HUES48 (cell line): Measurements from ENCODE around the gene PRAMEF4.
"Not testable (repeated sequence)": the region's sequence is repeated elsewhere in the genome, so short reads cannot be mapped to it uniquely, and the experiment has no call there.

Experiments
- H3K27ac ChIP-seq: one replicate; pipeline ENCODE4 v1.7.0; 2013; ENCODE audit warnings: low read depth, low read length, inconsistent platforms
- H3K27me3 ChIP-seq: 2 replicates; pipeline ENCODE4 v1.6.1; 2013; ENCODE audit warnings: mild to moderate bottlenecking, low read length; ENCODE audit not compliant: control insufficient read depth, insufficient read depth
- H3K36me3 ChIP-seq: 2 replicates; pipeline ENCODE4 v1.6.1; 2013; ENCODE audit warnings: low read length; ENCODE audit not compliant: control insufficient read depth, insufficient read depth
- H3K4me1 ChIP-seq: 2 replicates; pipeline ENCODE4 v1.6.1; 2013; ENCODE audit warnings: mild to moderate bottlenecking, low read length; ENCODE audit not compliant: control insufficient read depth, insufficient read depth
- H3K4me3 ChIP-seq: 2 replicates; pipeline ENCODE4 v1.5.1; 2013; ENCODE audit warnings: mild to moderate bottlenecking, low read depth, low read length
- H3K9ac ChIP-seq: 2 replicates; pipeline ENCODE4 v1.6.1; 2013; ENCODE audit warnings: mild to moderate bottlenecking, low read depth, low read length, moderate library complexity
- H3K9me3 ChIP-seq: 2 replicates; pipeline ENCODE4 v1.6.1; 2013; ENCODE audit warnings: low read length; ENCODE audit not compliant: control insufficient read depth, insufficient read depth

The PRAMEF4 gene

DNA sequence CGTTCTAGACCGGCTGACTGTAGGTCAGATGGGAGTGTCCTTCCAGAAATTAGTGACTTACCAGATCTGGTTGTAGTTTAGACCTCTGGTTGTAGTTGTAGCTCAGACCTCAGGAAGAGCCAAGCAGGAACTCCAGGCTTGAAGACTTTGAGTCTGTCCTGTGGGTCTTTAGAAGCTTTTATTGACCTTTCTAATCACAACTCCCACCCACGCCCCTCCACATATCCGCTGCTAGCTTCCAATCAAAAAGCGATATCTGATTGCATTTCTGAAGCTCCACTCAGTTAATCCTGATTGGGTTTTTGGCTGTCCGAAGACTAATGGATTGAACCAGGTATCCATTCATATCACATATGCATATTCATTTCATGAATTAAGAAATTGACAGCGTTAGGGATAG is 37.4 kb downstream of the PRAMEF4 start, which contains the start of gene HNRNPCL1:
TSS of gene HNRNPCL1 (minus strand) at position 101 of the 400 bp plus-strand sequence. CDS start 431 bp downstream, outside the sequence.
- not testable (repeated sequence) for H3K4me3 ChIP-seq, H3K9ac ChIP-seq, H3K4me1 ChIP-seq, H3K36me3 ChIP-seq, H3K27me3 ChIP-seq, H3K27ac ChIP-seq
- peaks cover 49% of the 10 kb centered on the region for H3K9me3 ChIP-seq

DNA sequence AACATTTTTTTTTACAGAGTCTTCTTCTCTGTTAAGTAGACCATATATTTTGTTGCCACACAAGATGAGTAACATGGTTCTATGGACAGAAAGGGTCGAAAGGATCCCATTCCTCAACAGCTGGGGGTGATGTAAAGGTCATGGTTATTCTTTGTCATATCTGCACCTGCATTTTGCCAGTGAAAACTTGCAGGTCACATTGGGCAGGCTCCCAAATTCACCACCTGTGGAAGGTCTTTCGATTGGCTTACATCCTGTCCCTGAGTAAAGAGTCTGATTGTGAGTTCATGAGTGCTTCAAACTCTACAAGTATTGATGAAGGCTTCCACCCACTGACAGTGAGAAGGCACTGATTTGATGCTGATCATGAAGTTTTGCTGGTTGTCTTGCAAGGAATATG is 52.8 kb downstream of the PRAMEF4 start:
- not testable (repeated sequence) for H3K27ac ChIP-seq, H3K36me3 ChIP-seq, H3K4me3 ChIP-seq, H3K4me1 ChIP-seq, H3K9ac ChIP-seq, H3K27me3 ChIP-seq
- H3K9me3 ChIP-seq, result peaks cover 26% of the 10 kb centered on the region

DNA sequence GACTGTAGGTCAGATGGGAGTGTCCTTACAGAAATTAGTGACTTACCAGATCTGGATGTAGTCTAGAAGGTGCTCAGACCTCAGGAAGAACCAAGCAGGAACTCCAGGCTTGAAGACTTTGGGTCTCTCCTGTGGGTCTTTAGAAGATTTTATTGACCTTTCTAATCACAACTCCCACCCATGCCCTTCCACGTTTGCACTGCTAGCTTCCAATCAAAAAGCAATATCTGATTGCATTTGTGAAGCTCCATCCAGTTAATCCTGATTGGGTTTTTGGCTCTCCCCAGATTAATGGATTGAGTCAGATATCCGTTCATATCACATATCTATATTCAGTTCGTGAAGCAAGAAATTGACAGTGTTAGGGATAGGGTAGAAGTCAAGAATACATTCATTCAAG is 54.7 kb downstream of the PRAMEF4 start, which contains the start of gene PRAMEF11:
TSS of gene PRAMEF11 (minus strand) at position 101 of the 400 bp plus-strand sequence. CDS start 2,621 bp downstream, outside the sequence.
- not testable (repeated sequence) for H3K9ac ChIP-seq, H3K27ac ChIP-seq, H3K4me1 ChIP-seq

More for the DNA sequence above, 54.7 kb downstream of the PRAMEF4 start, which contains the start of gene PRAMEF11:
- H3K36me3 ChIP-seq, H3K4me3 ChIP-seq, H3K27me3 ChIP-seq: not testable (repeated sequence)
- peaks cover 15% of the 10 kb centered on the region for H3K9me3 ChIP-seq
